GM23338 (cell line): ENCODE data around the gene TULP4. TPM values are rescaled to one million over a fixed set of nuclear protein-coding genes. Genes with fewer than 3 reads are reported as not detected.

Source experiments
- ATAC-seq: fragments of 200-7000 bp; cut with Tn5 transposase; 3 replicates; pipeline ENCODE4 v1.9.1; 2020
- DNase-seq: peaks from one replicate; pipeline ENCODE4 v3.0.0-alpha.2; 2015; ENCODE audit warnings: low spot score
- H2AFZ ChIP-seq: fragments of 200-600 bp; sonication (generic); 2 replicates; pipeline ENCODE4 v1.8.0; 2016; ENCODE audit warnings: antibody characterized with exemption, mild to moderate bottlenecking, moderate library complexity
- H3F3A ChIP-seq: fragments of 200-600 bp; sonication (generic); replicated peaks from 2 replicates; pipeline ENCODE4 v1.8.0; 2017; ENCODE audit warnings: antibody characterized with exemption, mixed run types, low read depth
- H3K27ac ChIP-seq: fragments of 200-600 bp; sonication (generic); 2 replicates; pipeline ENCODE4 v1.6.1; 2016; ENCODE audit warnings: low read depth
- H3K27me3 ChIP-seq: fragments of 200-600 bp; sonication (generic); 2 replicates; pipeline ENCODE4 v1.8.0; 2016; ENCODE audit warnings: mild to moderate bottlenecking, mixed run types, moderate library complexity; ENCODE audit not compliant: insufficient read depth
- H3K36me3 ChIP-seq: fragments of 200-600 bp; sonication (generic); 2 replicates; pipeline ENCODE4 v1.8.0; 2016; ENCODE audit warnings: mild to moderate bottlenecking; ENCODE audit not compliant: insufficient read depth
- H3K4me1 ChIP-seq: fragments of 200-600 bp; sonication (generic); 2 replicates; pipeline ENCODE4 v1.8.0; 2016; ENCODE audit warnings: mild to moderate bottlenecking, moderate library complexity; ENCODE audit not compliant: insufficient read depth
- H3K4me2 ChIP-seq: fragments of 200-600 bp; sonication (generic); 2 replicates; pipeline ENCODE4 v1.7.1; 2017; ENCODE audit warnings: mixed run types
- H3K4me3 ChIP-seq: fragments of 200-600 bp; sonication (generic); 2 replicates; pipeline ENCODE4 v1.6.1; 2016; ENCODE audit warnings: mixed run types
- H3K79me2 ChIP-seq: fragments of 200-600 bp; sonication (generic); replicated peaks from 2 replicates; pipeline ENCODE4 v1.8.0; 2017; ENCODE audit warnings: mild to moderate bottlenecking; ENCODE audit not compliant: insufficient read depth
- H3K9me2 ChIP-seq: fragments of 200-600 bp; sonication (generic); 2 replicates; pipeline ENCODE4 v1.8.0; 2017; ENCODE audit not compliant: insufficient read depth
- H4K20me1 ChIP-seq: fragments of 200-600 bp; sonication (generic); replicated peaks from 2 replicates; pipeline ENCODE4 v1.8.0; 2017; ENCODE audit warnings: mild to moderate bottlenecking; ENCODE audit not compliant: insufficient read depth
- H3K27ac Mint-ChIP-seq: 2 replicates; pipeline ENCODE4 v1.8.0; 2020; ENCODE audit warnings: inconsistent platforms, mild to moderate bottlenecking, moderate library complexity, mixed read lengths
- H3K27me3 Mint-ChIP-seq: 3 replicates; pipeline ENCODE4 v1.8.0; 2022; ENCODE audit warnings: low read depth, mild to moderate bottlenecking, moderate library complexity, mixed read lengths, inconsistent platforms; ENCODE audit not compliant: insufficient read depth, poor library complexity
- H3K36me3 Mint-ChIP-seq: 3 replicates; pipeline ENCODE4 v1.8.0; 2021; ENCODE audit warnings: low read depth, mild to moderate bottlenecking, inconsistent platforms, moderate library complexity, mixed read lengths
- H3K4me1 Mint-ChIP-seq: 3 replicates; pipeline ENCODE4 v1.8.0; 2020; ENCODE audit warnings: mild to moderate bottlenecking, inconsistent platforms, mixed read lengths
- H3K4me3 Mint-ChIP-seq: 3 replicates; pipeline ENCODE4 v1.8.0; 2021; ENCODE audit warnings: moderate library complexity, mild to moderate bottlenecking, inconsistent platforms, mixed read lengths
- H3K9me3 Mint-ChIP-seq: 3 replicates; pipeline ENCODE4 v1.8.0; 2020; ENCODE audit warnings: moderate library complexity, mild to moderate bottlenecking, inconsistent platforms, mixed read lengths
- ETS1 ChIP-seq: IDR thresholded peaks from 2 replicates; pipeline ENCODE4 v1.6.1; 2016; ENCODE audit warnings: antibody characterized with exemption
- EZH2 ChIP-seq: fragments of 200-600 bp; sonication (generic); IDR thresholded peaks from one replicate; pipeline ENCODE4 v1.8.0; 2017; ENCODE audit warnings: antibody characterized with exemption, mild to moderate bottlenecking, low read depth; ENCODE audit not compliant: unreplicated experiment
- JUNB ChIP-seq: IDR thresholded peaks from one replicate; pipeline ENCODE4 v1.6.1; 2016; ENCODE audit warnings: antibody characterized with exemption; ENCODE audit not compliant: unreplicated experiment
- NANOG ChIP-seq: IDR thresholded peaks from 2 replicates; pipeline ENCODE4 v1.6.1; 2016; ENCODE audit warnings: antibody characterized with exemption, borderline replicate concordance
- POLR2AphosphoS5 ChIP-seq: IDR thresholded peaks from 2 replicates; pipeline ENCODE4 v1.6.1; 2016; ENCODE audit warnings: antibody characterized with exemption, low read depth
- STAT1 ChIP-seq: IDR thresholded peaks from one replicate; pipeline ENCODE4 v1.6.1; 2016; ENCODE audit warnings: antibody characterized with exemption; ENCODE audit not compliant: unreplicated experiment
- ZNF331 ChIP-seq: fragments of 250-450 bp; sonication (Bioruptor Pico); IDR thresholded peaks from 2 replicates; pipeline ENCODE4 v1.5.0; 2020; ENCODE audit warnings: low read depth, mild to moderate bottlenecking, moderate library complexity
- polyA plus RNA-seq: library from polyadenylated mRNA; unstranded; fragments of >200 nt; fragmentation: Nextera tagmentation; extraction: Ambion mirVana; gene quantifications from 2 replicates; pipeline ENCODE4 v1.2.1, GENCODE V29; 2016
- total RNA-seq: library from RNA; depleted of rRNA; stranded (reverse); fragments of >200 nt; shearing (Covaris generic); gene quantifications from 2 replicates; pipeline ENCODE4 v1.2.3, GENCODE V29; 2014
- TF ChIP-seq, protein P1 (sequence below): IDR thresholded peaks from one replicate; pipeline ENCODE4 v1.6.1; 2018; ENCODE audit warnings: antibody characterized with exemption; ENCODE audit not compliant: unreplicated experiment
- TF ChIP-seq, protein P2 (sequence below), 2 experiments: fragments of 200-600 bp in 1 of 2; sonication (generic) in 1 of 2; conservative IDR thresholded peaks; 2 replicates each; pipeline versions ENCODE4 v1.5.1 to v1.6.1; 2016 to 2017; ENCODE audit warnings: antibody characterized with exemption in 2 of 2, low read depth in 2 of 2, mild to moderate bottlenecking in 2 of 2, moderate library complexity in 1 of 2

Gene TULP4
- total and polyA plus RNA-seq, 2 experiments from 2014 or later, result 31.2 to 50.2 TPM

- TF ChIP-seq, protein P1, sequence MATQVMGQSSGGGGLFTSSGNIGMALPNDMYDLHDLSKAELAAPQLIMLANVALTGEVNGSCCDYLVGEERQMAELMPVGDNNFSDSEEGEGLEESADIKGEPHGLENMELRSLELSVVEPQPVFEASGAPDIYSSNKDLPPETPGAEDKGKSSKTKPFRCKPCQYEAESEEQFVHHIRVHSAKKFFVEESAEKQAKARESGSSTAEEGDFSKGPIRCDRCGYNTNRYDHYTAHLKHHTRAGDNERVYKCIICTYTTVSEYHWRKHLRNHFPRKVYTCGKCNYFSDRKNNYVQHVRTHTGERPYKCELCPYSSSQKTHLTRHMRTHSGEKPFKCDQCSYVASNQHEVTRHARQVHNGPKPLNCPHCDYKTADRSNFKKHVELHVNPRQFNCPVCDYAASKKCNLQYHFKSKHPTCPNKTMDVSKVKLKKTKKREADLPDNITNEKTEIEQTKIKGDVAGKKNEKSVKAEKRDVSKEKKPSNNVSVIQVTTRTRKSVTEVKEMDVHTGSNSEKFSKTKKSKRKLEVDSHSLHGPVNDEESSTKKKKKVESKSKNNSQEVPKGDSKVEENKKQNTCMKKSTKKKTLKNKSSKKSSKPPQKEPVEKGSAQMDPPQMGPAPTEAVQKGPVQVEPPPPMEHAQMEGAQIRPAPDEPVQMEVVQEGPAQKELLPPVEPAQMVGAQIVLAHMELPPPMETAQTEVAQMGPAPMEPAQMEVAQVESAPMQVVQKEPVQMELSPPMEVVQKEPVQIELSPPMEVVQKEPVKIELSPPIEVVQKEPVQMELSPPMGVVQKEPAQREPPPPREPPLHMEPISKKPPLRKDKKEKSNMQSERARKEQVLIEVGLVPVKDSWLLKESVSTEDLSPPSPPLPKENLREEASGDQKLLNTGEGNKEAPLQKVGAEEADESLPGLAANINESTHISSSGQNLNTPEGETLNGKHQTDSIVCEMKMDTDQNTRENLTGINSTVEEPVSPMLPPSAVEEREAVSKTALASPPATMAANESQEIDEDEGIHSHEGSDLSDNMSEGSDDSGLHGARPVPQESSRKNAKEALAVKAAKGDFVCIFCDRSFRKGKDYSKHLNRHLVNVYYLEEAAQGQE, result no peak
- TF ChIP-seq POLR2AphosphoS5, result no peak
- TF ChIP-seq, protein P2, sequence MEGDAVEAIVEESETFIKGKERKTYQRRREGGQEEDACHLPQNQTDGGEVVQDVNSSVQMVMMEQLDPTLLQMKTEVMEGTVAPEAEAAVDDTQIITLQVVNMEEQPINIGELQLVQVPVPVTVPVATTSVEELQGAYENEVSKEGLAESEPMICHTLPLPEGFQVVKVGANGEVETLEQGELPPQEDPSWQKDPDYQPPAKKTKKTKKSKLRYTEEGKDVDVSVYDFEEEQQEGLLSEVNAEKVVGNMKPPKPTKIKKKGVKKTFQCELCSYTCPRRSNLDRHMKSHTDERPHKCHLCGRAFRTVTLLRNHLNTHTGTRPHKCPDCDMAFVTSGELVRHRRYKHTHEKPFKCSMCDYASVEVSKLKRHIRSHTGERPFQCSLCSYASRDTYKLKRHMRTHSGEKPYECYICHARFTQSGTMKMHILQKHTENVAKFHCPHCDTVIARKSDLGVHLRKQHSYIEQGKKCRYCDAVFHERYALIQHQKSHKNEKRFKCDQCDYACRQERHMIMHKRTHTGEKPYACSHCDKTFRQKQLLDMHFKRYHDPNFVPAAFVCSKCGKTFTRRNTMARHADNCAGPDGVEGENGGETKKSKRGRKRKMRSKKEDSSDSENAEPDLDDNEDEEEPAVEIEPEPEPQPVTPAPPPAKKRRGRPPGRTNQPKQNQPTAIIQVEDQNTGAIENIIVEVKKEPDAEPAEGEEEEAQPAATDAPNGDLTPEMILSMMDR (conservative IDR thresholded peaks at IDR 0.05; ENCODE audit: low read depth in 2 of 2), result no peak
- TF ChIP-seq JUNB, result no peak
- no peak for TF ChIP-seq ZNF331
- no peak for TF ChIP-seq STAT1
- no peak for TF ChIP-seq ETS1
- TF ChIP-seq NANOG, result no peak
Measured at GRCh38 chr6:158415666-158416065, 103.4 kb downstream of the TULP4 start (continued).

DNA sequence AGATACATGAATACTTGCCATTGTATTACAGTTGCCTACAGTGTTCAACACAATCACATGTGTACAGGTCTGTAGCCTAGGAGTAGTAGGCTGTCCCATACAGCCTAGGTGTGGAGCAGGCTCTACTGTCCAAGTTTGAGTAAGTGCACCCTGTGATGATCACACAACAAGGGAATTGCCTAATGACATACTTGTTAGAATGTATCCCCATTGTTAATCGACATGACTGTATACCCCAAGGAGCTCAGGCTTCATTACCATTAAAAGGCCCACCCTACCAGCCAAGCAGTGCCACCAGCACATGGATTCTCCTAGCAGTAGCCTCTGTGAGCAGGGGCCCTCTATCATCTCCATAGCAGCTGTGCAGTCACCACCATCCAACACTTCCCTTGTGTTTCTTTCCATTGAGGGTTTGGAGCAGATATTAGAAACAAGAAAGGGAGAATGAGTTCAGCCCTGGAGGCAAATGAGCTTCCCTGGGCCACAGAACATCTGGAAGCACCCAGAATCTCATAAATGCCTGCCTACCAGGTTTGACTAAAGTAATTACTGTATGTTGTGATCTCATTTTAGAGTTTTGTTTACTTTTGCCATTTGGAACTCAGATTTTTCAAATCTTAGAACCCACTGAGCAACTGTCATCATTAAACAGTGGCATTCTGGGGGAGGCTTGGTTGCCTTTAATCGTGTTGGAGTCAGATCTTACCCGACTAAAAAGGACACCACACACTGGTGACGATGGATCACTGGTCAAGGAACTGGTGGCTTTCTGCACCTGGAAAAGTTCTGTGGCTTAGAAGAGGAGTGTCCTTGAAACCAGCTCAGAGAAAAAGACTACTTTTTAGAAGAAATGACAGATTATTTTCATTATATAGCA lies 104.9 kb downstream of the TULP4 start:
- no peaks in the 10 kb centered on the region for H3K36me3 ChIP-seq
- H3K4me3 ChIP-seq, result no peak overlapping the region
- H3K4me1 ChIP-seq, result no peaks in the 10 kb centered on the region
- Mint-ChIP-seq H3K4me1 (peaks cover 6% of the 10 kb centered on the region; the same call in 2 of the 3 replicates), H3K27ac (no peak overlapping the region), H3K4me3 (no peak overlapping the region), H3K27me3 (peaks cover 5% of the 10 kb centered on the region), H3K9me3 (no peaks in the 10 kb centered on the region; the same call in 2 of the 3 replicates), H3K36me3 (peaks cover 12% of the 10 kb centered on the region)
- H3K27ac ChIP-seq, result no peak overlapping the region
- no peak for DNase-seq
- no peak overlapping the region for H2AFZ ChIP-seq
- H3K4me2 ChIP-seq, result no peak overlapping the region
- H3K27me3 ChIP-seq, result no peaks in the 10 kb centered on the region
- TF ChIP-seq JUNB, result no peak
- TF ChIP-seq EZH2, result no peak
- TF ChIP-seq, protein P2 (conservative IDR thresholded peaks at IDR 0.05; ENCODE audit: low read depth in 2 of 2), result no peak
- H3K9me2 ChIP-seq, result no peaks in the 10 kb centered on the region
- no peak for ATAC-seq
- H3K79me2 ChIP-seq, result no peaks in the 10 kb centered on the region
- H3F3A ChIP-seq, result no peaks in the 10 kb centered on the region
- no peaks in the 10 kb centered on the region for H4K20me1 ChIP-seq
